ENCODE measurements around the gene DIO1.

GRCh38 chr1:53942127-53942957 lies 48.4 kb downstream of the DIO1 start:
- no peak for TF ChIP-seq CTCF (IDR thresholded peaks at IDR 0.05)
- TF ChIP-seq POLR2A (IDR thresholded peaks at IDR 0.05), result no peak
